Nasal cavity respiratory epithelium epithelial cell of viscerocranial mucosa (primary cell): Measurements from ENCODE around the gene BRICD5. TPM values are rescaled to one million over a fixed set of nuclear protein-coding genes. Genes with fewer than 3 reads are reported as not detected.

Experiments used
- total RNA-seq: library from RNA; depleted of rRNA; stranded (reverse); fragments of >200 nt; gene quantifications from 2 replicates; pipeline ENCODE4 v1.2.3, GENCODE V29; 2014

BRICD5 gene
- total RNA-seq = 1.0 and 2.1 TPM in 2 replicates

DNA sequence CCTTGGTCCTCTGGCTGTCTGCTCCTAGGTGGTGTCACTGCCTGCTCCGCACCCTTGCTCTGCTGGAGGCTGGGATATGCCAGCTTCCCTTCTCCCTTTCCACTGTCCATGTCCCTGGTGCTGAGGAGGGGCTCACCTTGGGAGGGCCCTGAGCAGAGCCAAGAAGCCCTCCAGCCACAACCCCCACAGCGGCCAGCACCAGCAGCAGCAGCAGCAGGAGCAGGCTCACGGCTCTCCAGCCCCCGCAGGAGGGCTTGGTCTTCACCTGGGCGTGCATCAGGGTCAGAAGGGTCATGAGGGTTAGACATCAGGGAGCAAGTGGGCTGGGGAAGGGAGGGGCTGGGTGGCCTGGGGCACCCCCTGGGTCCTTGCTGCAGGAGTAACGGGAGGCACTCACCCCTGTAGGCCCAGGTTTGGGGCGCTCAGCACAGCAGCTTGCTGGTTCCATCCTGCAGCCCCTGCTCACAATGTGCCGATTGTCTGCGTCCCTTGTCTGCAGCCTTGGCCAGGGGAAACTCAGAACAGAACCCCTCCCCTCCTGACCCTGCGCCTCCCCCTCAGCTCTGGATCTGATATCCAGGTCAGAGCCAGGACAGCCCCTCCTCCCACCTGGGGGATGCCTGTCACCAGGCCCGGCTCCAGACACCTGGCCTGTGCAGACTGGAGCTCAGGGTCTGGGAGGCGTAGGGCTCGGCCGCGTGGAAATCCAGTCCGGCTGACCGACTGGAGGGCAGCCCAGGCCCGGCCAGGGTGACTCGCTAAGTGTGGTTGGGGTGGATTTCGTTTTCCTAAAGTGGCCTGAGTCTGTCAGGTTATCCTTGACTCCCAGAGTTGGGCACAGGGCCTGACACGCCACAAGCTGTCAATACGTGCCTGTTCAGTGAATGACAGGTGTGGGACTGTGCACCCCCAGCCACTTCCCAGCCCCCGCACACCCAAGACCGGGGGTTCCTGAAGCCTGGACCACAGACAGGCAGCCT is at the start of gene BRICD5:
Gene BRICD5, minus strand, starts transcription at position 478 of the 980 bp plus-strand sequence. Its CDS starts 30 bp downstream, at position 448.

DNA sequence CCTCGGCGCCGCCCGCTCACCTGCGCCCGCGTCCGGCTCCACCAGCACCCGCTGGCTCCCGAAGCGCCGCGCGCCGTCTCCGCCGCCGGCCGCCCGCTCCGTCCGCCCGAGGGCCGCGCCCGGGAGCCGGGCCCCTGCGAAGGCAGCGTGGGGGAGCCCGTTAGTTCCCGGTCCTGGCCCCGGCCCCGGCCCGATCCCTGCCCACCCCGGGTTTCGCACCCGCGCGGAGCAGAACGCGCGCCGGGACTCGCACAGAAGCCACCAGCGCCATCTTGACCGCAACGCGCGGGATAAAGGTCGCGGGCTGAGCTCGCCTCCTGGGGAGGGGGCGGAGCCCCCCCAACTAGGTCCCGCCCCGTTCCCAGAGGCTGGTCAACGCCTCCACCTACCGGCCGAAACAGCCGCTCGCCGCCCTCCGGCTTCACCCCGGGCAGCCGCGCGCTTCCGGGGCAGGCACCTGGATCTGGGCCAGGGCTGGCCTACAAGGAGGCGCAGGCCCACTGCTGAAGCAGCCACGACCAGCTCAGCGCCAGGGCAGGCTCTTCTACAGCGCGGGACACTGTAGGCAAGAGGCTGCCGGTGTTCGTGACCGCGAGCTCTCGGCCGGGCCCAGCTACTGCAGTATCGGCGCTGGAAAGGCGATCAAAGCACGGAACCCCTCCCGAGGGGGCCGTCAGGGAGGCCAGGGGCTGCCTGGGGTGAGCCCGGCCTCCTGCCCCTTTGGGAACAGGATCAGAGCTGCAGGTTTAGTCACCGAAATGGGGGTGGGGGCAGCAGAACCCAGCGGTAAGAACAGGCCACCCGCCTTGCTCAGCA is 40.8 kb upstream of the BRICD5 start, which contains the start of gene ECI1:
Gene ECI1, minus strand, starts transcription at position 292 of the 816 bp plus-strand sequence. Its CDS starts 21 bp downstream, at position 271.

DNA sequence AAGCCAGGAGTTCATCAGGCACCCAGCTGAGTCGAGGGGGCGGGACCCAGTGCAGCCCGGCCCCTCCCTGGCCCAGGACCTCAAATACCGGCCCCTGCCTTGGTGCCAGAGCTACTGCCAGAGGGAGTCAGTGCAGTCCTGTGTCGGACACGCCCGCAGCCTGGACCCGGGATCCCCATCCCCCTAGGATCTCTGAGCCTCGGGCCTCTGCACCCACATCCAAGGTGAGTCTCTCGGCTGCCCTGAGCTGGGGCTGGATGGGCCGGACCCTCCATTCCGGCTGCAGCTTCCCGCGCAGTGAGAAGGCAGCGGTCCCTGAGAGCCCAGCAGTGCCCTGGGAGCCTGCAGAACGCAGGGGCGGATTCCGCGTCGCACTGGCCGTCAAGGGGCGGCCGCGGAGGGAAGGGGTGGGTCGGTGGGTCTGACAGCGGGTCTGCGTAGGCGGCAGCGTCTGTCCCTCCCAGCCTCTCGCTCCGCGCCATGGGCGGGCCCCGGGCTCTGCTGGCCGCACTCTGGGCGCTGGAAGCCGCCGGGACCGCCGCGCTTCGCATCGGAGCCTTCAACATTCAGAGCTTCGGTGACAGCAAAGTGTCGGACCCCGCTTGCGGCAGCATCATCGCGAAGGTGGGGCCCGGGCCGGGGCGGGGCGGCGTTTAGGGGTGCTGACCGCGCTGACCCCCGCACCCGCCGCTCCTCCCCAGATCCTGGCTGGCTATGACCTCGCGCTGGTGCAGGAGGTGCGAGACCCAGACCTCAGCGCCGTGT is 25.9 kb upstream of the BRICD5 start, which contains the start of gene DNASE1L2:
Gene DNASE1L2, plus strand, starts transcription at position 108 of the 765 bp plus-strand sequence. Its CDS starts 373 bp downstream, at position 481.

DNA sequence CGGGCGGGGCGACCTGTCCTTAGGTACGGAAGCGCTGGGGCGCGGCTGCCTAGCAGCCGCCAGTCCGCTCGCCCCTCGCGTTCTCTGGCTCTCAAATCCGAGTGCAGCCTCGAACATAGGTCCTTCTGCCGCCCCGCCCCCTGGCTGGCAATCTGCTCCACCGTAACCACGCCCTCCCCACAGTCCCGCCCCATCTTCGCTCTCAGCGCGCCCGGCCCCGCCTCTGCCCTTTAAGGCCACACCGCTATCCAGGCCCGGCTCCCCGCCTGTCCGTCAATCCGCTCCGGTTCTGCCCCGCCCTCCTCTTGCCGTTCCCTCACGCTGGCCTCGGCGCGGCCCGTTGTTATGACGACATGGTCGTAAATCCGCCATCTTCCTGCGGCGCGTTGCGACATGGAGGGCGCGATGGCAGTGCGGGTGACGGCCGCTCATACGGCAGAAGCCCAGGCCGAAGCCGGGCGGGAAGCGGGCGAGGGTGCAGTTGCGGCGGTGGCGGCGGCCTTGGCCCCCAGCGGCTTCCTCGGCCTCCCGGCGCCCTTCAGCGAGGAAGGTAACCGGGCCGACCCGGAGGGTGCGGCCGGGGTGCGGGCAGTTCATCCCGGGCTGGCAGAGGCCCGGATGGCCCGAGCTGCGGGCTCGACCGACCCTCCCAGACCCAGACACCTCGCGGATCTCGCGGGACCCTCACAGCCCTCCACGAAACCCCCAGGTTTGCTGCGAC is 12.7 kb upstream of the BRICD5 start, which contains the start of gene E4F1:
Gene E4F1, plus strand, starts transcription at position 371 of the 721 bp plus-strand sequence. Its CDS starts 23 bp downstream, at position 394.

DNA sequence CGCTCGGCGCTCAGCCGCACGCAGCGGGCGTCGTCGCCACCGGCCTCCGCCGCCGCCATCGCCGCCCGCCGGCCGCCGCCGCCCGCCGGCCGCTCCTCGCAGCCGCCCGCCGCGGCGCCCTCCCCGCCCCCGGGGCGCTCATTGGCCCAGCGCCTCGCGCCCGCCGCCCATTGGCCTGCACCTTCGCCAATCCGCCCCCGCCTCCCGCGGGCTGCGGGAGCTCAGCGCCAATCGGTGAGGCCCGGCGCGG is 4.0 kb upstream of the BRICD5 start, which contains the start of gene PGP:
Gene PGP, minus strand, starts transcription at position 122 of the 250 bp plus-strand sequence. Its CDS starts 63 bp downstream, at position 59.

DNA sequence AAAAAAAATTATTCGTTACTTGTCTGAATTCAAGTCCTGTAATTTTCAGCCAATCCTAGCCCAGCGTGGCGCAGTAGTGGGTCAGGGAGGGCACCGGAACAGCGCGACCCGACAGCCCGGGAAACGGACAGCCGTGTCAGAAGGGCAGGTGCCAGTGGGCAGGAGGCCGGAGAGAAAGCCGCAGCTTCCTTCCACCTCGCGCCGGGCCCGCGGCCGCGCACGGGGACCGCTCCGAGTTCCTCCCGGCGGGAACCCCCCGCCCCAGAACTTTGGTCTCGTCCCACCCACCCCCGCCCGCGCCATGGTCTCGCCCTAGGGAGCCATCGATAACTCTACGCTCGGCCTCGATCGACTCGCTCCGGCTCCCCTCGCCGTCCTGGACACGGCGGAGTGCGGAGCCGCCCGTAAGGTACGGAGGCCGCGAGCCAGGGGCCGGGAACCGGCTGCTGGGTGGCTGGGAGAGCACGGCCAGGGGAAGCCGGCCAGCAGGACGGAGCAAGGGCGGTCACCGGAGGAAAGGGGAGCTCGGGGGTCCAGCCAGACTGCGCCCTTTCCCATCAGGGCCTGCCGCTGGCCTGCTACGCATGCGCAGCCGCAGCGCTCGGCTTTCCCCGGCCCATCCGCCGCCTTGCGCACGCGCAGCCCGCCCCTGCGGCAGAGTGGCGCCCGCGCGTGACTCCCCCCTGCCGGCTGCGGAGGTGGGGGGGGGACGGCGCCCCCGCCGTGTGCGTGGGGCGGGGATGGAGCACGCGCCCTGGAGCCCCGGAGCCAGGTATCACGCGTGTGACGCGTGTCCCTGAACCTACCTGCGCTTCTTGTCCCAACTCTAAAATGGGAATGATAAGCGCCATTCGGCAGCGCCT is 5.3 kb downstream of the BRICD5 start, which contains the start of gene MLST8:
Gene MLST8, plus strand, starts transcription at position 351 of the 863 bp plus-strand sequence. CDS start 632 bp downstream, outside the sequence.

DNA sequence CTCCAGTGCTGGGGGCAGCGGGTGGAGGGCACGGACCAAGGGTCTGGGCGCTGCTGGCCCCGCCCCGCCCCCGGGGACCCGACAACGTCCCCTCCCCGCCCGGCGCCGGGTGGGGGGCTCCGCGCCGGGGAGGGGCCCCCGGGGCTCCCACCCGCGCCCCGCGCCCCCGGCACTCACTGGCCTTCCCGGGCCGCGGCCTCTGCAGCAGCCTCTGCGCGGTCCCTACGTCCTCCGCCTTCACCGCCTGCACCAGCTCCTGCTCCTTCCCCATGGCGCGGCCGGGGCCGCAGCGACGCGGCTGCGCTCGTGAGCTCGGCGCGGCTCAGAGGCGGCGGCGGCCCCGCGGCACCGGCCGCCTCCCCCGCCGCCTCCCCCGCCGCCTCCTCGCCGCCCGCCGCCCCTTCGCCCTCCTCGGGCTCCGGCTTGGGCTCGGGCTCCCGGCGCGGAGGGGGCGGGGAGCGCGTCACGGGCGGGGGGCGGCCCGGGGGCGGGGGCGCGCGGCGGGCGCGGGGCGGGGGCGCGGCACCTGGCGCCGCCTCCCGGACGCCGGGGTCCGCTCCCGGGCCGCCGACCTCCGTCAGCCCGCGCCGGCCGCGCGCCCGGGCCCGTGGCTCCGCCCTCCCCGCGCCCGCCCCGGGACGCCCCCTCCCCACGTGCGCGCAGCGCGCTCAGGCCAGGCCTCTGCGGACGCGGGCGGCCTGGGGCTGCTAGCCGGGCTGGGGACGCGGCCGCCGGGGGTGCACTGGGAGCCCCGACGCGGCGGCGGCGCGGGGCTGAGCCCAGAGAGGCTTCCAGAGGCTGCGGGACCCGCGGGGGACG is 14.3 kb downstream of the BRICD5 start, which contains the start of gene CASKIN1:
Gene CASKIN1, minus strand, starts transcription at position 444 of the 819 bp plus-strand sequence. Its CDS starts 173 bp downstream, at position 271.

Other genes starting within 250 kb of the BRICD5 start
- 2,006 and 6,295 TPM in 2 replicates for gene RPS2, start 246.0 kb downstream of the BRICD5 start, total RNA-seq
- gene RNF151, start 244.0 kb downstream of the BRICD5 start, total RNA-seq = not detected in 2 replicates
- 50.2 and 57.3 TPM in 2 replicates for gene TBL3, start 238.8 kb downstream of the BRICD5 start, total RNA-seq
- 0.28 and 1.7 TPM in 2 replicates for gene NOXO1, start 229.4 kb downstream of the BRICD5 start, total RNA-seq
- 9.0 and 14.0 TPM in 2 replicates for gene GFER, start 226.7 kb downstream of the BRICD5 start, total RNA-seq
- gene SYNGR3, start 220.9 kb downstream of the BRICD5 start, total RNA-seq = 1.1 and 4.4 TPM in 2 replicates
- gene ZNF598, start 201.0 kb downstream of the BRICD5 start, total RNA-seq = 47.8 and 68.7 TPM in 2 replicates
- gene NPW, start 191.1 kb downstream of the BRICD5 start, total RNA-seq = under 0.01 TPM in 1 of 2 replicates, not detected in the other
- 10.3 and 19.8 TPM in 2 replicates for gene NHERF2, start 184.0 kb downstream of the BRICD5 start, total RNA-seq
- gene NTHL1, start 163.0 kb downstream of the BRICD5 start, total RNA-seq = 17.4 and 21.2 TPM in 2 replicates
- 19.8 and 53.7 TPM in 2 replicates for gene TSC2, start 162.9 kb downstream of the BRICD5 start, total RNA-seq
- 89.5 and 226 TPM in 2 replicates for gene PKD1, start 75.0 kb downstream of the BRICD5 start, total RNA-seq
- gene RAB26, start 62.2 kb downstream of the BRICD5 start, total RNA-seq = 0.28 and 0.34 TPM in 2 replicates
- gene TRAF7, start 55.1 kb downstream of the BRICD5 start, total RNA-seq = 57.1 and 81.6 TPM in 2 replicates
- 0.34 and 1.6 TPM in 2 replicates for gene CASKIN1, start 14.3 kb downstream of the BRICD5 start, total RNA-seq
- 23.9 and 25.3 TPM in 2 replicates for gene MLST8, start 5.4 kb downstream of the BRICD5 start, total RNA-seq
- 7.2 and 8.0 TPM in 2 replicates for gene PGP, start 4.0 kb upstream of the BRICD5 start, total RNA-seq
- 24.9 and 28.6 TPM in 2 replicates for gene E4F1, start 12.7 kb upstream of the BRICD5 start, total RNA-seq
- 0.34 and 1.00 TPM in 2 replicates for gene DNASE1L2, start 25.6 kb upstream of the BRICD5 start, total RNA-seq
- gene ECI1, start 40.7 kb upstream of the BRICD5 start, total RNA-seq = 36.4 and 170 TPM in 2 replicates
- 80.3 and 114 TPM in 2 replicates for gene RNPS1, start 57.3 kb upstream of the BRICD5 start, total RNA-seq
- gene ABCA3, start 129.9 kb upstream of the BRICD5 start, total RNA-seq = 0.64 and 0.68 TPM in 2 replicates
- 3.1 and 5.5 TPM in 2 replicates for gene CCNF, start 218.6 kb upstream of the BRICD5 start, total RNA-seq
- 1.00 and 1.0 TPM in 2 replicates for gene TEDC2, start 249.2 kb upstream of the BRICD5 start, total RNA-seq